Esophagus squamous epithelium (tissue), 5 donors: ENCODE results near the gene SRGAP2B. TPM values are rescaled to one million over a fixed set of nuclear protein-coding genes. Genes with fewer than 3 reads are reported as not detected.
"Not testable (repeated sequence)": the region's sequence is repeated elsewhere in the genome, so short reads cannot be mapped to it uniquely, and the experiment has no call there.

Experiments used
- DNase-seq: peaks from one replicate; lab custom pipeline; 2025; lab: John Stamatoyannopoulos, UW
- H3K27ac ChIP-seq, 4 donors: fragments of 200-600 bp; sonication (generic); one replicate each; pipeline ENCODE4 v1.5.1; 2016 to 2019; ENCODE audit warnings: mild to moderate bottlenecking in 1 of 4
- H3K27me3 ChIP-seq, 4 donors: fragments of 200-600 bp; sonication (generic); 1 replicate in 3 of 4; 2 replicates in 1 of 4; pipeline versions ENCODE4 v1.5.1 to v1.6.0; 2017 to 2021; ENCODE audit warnings: antibody characterized with exemption in 1 of 4
- H3K36me3 ChIP-seq, 3 donors: fragments of 200-600 bp; sonication (generic); one replicate each; pipeline ENCODE4 v1.5.1; 2016 to 2019
- H3K4me1 ChIP-seq, 3 donors: fragments of 200-600 bp; sonication (generic); one replicate each; pipeline ENCODE4 v1.5.1; 2017 to 2019
- H3K4me3 ChIP-seq, 4 donors: fragments of 200-600 bp; sonication (generic); 1 replicate in 3 of 4; 2 replicates in 1 of 4; pipeline ENCODE4 v1.5.1; 2016 to 2019; ENCODE audit warnings: mild to moderate bottlenecking in 2 of 4, moderate library complexity in 1 of 4
- H3K9me3 ChIP-seq, 3 donors: fragments of 200-600 bp; sonication (generic); one replicate each; pipeline ENCODE4 v1.5.1; 2016 to 2019
- WGBS, 2 donors: methylation state at CpG; one replicate each; pipeline ENCODE4 v1.1.5; 2018; 5-methylcytosine and 5-hydroxymethylcytosine counted together
- intact Hi-C: fragments of 100-400 bp; cut with DNase I; formaldehyde crosslinking; loops from one replicate; pipeline ENCODE4 v1.15.0; 2022
- total RNA-seq, 4 donors: library from RNA; depleted of rRNA; stranded (reverse); fragments of >200 nt; gene quantifications; one replicate each; pipeline ENCODE4 v1.1.0, GENCODE V29; 2016
- donor health status: DM: yes; HTN: yes; CAD: no.

SRGAP2B gene
- total RNA-seq, 4 donors from 2014 or later: 9.1 to 13.7 (median 12.9) TPM

GRCh38 chr1:145115587-145116493, 20.7 kb upstream of the SRGAP2B start:
- DNase-seq, H3K4me1 ChIP-seq, intact Hi-C loops, H3K4me3 ChIP-seq, H3K36me3 ChIP-seq, H3K27me3 ChIP-seq, H3K9me3 ChIP-seq, H3K27ac ChIP-seq: not testable (repeated sequence)
- no CpG with 5 or more reads among the region's 6 CpGs for WGBS, 2 donors

DNA sequence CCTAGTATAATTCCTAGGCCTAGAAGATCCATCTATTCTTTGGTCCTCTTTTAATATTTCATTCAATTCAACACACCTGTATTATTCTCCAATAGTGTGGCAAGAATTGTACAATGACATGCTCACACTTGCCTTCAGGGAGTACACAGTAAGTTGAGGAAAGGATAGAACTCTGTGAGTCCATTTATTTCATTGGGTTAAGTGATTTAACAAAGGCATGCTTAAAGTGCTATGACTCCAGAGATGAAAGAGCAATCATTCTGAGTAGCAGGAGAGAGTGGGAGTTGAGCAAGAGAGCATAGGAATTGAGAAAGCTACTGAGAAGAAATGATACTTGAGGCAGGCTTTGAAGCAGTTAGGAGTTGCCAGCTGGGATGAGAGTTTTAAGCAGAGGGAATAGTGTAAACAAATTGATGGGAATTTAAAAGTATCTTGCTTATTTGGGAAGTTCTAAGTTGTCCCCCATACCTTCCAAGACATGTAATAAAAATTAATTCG, 19.5 kb upstream of the SRGAP2B start:
- H3K4me1 ChIP-seq: not testable (repeated sequence)

DNA sequence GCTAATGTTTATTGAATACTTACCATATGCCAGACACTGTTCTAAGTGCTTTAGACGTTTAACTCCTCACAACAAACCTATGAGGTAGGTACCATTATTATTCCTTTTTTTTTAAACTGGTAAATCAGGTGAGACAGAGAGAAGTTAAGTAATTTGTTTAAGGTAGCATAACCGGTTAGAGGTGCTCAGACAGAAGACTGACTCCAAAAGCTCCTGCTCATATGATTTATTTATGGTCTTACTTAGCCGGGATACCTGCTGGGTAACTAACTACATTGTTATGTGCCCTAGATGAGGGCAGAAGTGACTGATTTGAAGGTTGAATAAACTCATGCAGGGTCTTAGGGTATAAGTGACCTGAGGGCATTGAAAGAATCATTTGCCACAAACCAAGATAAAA, 17.6 kb upstream of the SRGAP2B start:
- WGBS, 2 donors: no CpG with 5 or more reads among the region's 3 CpGs
- H3K36me3 ChIP-seq, H3K4me3 ChIP-seq, H3K9me3 ChIP-seq, H3K27ac ChIP-seq, H3K27me3 ChIP-seq, DNase-seq, H3K4me1 ChIP-seq, intact Hi-C loops: not testable (repeated sequence)

More for the DNA sequence above, 19.5 kb upstream of the SRGAP2B start:
- H3K9me3 ChIP-seq, H3K27ac ChIP-seq, intact Hi-C loops, H3K36me3 ChIP-seq, H3K4me3 ChIP-seq, DNase-seq, H3K27me3 ChIP-seq: not testable (repeated sequence)
- WGBS, 2 donors: no CpG with 5 or more reads among the region's 1 CpG

DNA sequence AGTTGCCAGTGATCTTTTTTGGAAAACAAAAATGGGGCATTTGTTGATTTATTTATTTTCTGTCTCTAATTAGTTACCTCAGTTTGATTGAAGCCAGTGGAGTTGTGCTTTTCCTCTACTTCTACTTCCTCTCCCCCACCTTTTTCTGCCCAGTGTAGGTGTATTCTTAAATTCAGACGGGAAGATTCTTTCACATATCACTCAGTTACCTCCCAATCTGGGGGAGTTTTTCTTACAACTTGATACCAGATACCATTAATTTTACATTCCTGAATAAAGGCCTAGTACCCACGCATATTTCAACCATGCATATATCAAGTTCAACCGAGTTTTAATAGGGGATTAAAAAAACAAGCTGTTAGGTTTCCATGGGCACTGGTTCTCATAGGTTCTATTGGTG, 16.5 kb upstream of the SRGAP2B start:
- intact Hi-C loops, H3K27me3 ChIP-seq, H3K9me3 ChIP-seq, H3K4me1 ChIP-seq, DNase-seq, H3K27ac ChIP-seq, H3K4me3 ChIP-seq, H3K36me3 ChIP-seq: not testable (repeated sequence)
- no CpG with 5 or more reads among the region's 3 CpGs for WGBS, 2 donors

DNA sequence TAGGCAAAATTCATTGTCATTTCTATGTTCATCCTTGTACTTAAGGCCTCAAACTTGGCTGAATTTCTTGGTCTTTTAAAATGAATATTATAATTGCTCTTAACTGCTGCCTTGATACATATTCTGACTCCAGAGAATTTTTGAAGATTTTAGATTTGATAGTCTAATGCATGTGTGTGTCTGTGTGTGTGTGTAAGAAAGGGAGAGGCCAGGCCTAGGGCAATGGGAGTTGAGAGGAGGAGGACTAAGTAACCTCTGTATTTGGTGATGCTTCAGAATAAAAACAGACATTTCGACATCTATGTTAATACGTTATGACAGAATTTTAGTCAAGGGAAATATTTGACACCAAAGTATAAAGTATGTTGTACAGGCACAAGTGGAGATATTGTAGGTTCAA, 8.2 kb upstream of the SRGAP2B start:
- H3K4me1 ChIP-seq, DNase-seq, H3K27me3 ChIP-seq, H3K36me3 ChIP-seq, H3K9me3 ChIP-seq, intact Hi-C loops, H3K4me3 ChIP-seq, H3K27ac ChIP-seq: not testable (repeated sequence)
- WGBS, 2 donors: no CpG with 5 or more reads among the region's 2 CpGs

DNA sequence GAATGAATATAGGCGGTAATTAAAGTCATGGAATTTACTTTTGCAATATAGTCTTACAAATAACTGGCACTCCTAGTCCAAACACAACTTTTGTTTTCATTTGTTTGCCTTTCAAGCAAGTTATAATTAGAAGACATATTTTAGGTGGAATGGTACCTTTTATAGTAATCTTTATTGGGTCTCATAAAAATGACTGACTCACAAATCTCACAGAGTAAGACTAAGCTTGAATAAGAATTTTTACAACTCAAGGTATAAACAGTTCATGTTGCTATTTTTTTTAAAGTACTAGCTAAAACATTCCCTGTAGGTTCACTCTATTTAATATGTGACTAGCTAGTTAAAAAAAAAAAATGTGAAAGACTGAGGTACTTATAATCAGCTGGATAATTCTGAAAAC, 6.6 kb upstream of the SRGAP2B start:
- H3K36me3 ChIP-seq, H3K9me3 ChIP-seq, DNase-seq, H3K4me1 ChIP-seq, H3K4me3 ChIP-seq, H3K27me3 ChIP-seq, H3K27ac ChIP-seq, intact Hi-C loops: not testable (repeated sequence)
- no CpG with 5 or more reads among the region's 1 CpG for WGBS, 2 donors

DNA sequence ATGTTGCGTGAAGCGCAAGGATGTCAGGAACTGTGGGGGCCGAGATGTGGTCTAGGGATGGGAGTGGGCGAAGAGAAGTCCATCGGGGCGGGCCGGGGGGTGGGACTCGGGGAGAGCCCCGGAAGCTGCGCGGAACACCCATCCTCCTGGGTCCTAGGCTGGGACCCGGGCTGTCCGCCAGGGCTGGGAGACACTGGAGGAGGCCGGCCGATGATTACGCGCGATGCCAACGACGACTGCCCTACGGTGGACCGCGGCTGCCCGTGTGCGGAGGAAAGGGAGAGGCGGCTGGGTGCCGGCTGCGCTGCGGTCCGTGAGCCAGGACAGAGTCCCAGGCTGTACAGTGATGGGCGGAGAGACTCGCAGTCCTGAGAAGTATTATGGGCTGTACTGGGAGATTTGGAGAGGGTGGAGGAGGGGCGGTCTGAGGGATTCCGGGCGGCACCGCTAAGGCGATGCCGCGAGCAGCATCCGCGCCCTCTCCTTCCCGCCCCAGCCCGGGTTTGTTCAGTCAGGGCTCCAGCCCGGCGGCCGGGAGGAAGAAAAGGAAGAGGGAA, 395 bp downstream of the SRGAP2B start:
- H3K36me3 ChIP-seq, DNase-seq, intact Hi-C loops, H3K9me3 ChIP-seq, H3K27me3 ChIP-seq, H3K4me1 ChIP-seq: not testable (repeated sequence)
- Histone ChIP-seq H3K27ac (peak overlapping the region; percentile 67 to 83 (median 73)), H3K4me3 (peak overlapping the region; percentile 23 to 63 (median 42))
- no CpG with 5 or more reads among the region's 46 CpGs for WGBS, 2 donors

DNA sequence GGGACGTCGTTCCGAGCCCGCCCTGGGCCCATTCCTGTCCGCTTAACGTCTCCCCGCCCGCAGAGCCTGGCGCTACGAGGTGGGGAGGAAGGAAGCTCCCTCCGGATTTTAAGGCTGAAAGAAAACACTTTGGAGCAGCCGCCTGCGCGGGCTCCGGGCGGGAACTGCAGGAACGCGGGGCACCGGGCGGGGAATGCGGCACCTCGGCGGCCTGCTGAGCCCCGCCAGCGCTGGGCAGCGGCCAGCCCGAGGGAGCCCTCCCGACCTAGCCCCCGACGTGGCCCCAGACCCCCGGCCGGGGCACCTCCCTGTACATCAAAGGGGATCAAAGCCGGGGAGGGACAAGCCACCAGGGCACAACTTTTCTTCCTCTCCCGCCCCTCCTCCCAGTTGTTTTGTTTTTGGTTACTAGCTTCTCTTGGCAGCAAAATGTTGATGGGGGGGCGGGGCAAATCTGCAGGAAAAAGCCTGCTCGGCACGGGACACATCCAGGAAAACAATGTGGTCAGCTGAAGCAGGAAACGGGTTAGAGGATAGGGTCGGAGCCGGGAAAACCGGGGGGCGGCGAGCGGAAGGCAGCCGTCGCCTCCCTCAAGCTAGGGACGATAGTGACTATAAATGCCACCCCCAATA, 1.5 kb downstream of the SRGAP2B start:
- intact Hi-C loops: not testable (repeated sequence)
- peak overlapping the region in 3 of 4 donors; percentile 19 to 72 (median 20) for H3K27ac ChIP-seq

GRCh38 chr1:145082483-145083255, 12.5 kb downstream of the SRGAP2B start:
- DNase-seq, H3K27me3 ChIP-seq, H3K4me3 ChIP-seq, H3K36me3 ChIP-seq, H3K27ac ChIP-seq, intact Hi-C loops, H3K9me3 ChIP-seq, H3K4me1 ChIP-seq: not testable (repeated sequence)
- 95 to 100% methylated on average over 2 of the region's 7 CpGs for WGBS, 2 donors

More for the DNA sequence above, 1.5 kb downstream of the SRGAP2B start:
- not testable (repeated sequence) for H3K36me3 ChIP-seq, H3K9me3 ChIP-seq, H3K27me3 ChIP-seq, DNase-seq, H3K4me1 ChIP-seq
- H3K4me3 ChIP-seq: peak overlapping the region in 3 of 4 donors; percentile 31 to 67 (median 38)
- WGBS, 2 donors: no CpG with 5 or more reads among the region's 47 CpGs

GRCh38 chr1:145080193-145080592, 14.9 kb downstream of the SRGAP2B start:
- intact Hi-C loops, H3K27ac ChIP-seq, H3K9me3 ChIP-seq, H3K4me3 ChIP-seq, H3K4me1 ChIP-seq, H3K27me3 ChIP-seq, DNase-seq, H3K36me3 ChIP-seq: not testable (repeated sequence)
- WGBS, 2 donors: 90 to 100% methylated on average over 2 of the region's 3 CpGs

DNA sequence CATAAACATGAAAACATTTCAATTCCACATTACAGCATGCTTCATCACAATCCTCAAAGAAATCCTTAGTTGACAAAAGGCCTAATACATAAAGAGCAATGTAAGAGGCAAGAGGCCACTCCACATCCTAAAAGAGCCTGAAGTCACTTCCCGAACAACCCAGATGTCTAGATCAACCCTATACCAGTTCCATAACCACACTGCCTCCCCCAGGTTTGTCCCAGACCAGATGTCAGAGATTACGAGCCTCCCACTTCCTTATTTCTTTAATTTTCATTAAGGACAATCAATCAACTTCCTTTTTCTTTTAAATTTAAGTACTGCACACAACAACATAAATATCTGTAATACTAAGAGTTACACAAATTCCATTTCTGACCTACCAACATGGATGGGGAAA, 15.4 kb downstream of the SRGAP2B start:
- H3K4me3 ChIP-seq, H3K27ac ChIP-seq, H3K27me3 ChIP-seq, H3K4me1 ChIP-seq, intact Hi-C loops, H3K9me3 ChIP-seq, H3K36me3 ChIP-seq, DNase-seq: not testable (repeated sequence)
- 77 to 80% methylated on average over 2 of the region's 2 CpGs for WGBS, 2 donors

DNA sequence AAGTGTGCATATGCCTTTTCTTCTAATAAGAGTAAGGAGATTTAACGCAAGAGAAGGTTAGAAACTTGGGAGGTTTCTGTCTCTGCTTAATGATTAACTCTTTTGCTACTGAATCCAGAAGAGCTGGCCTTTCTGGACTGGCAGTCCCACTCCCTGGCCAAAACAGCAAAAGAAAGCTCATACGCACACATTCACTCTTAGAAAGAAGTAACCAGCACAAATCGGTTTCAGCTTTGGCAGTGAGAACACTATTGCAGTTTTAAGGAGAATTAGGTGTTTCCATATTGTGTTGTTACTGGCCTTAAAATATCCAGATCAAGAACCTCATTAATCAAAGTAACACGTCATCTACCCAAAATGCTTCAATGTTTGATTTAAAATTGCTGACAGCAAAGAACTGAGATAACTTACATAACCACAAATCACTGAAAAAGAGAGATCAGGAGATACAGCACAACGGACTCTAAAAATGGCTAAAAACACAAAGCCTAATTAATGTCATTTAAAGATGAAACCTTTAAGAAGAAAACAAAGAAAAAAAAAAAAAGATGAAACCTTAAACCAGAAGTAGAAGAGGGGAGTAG, 16.2 kb downstream of the SRGAP2B start:
- H3K36me3 ChIP-seq, DNase-seq, intact Hi-C loops, H3K27me3 ChIP-seq, H3K27ac ChIP-seq, H3K4me1 ChIP-seq, H3K4me3 ChIP-seq, H3K9me3 ChIP-seq: not testable (repeated sequence)
- no CpG with 5 or more reads among the region's 5 CpGs for WGBS, 2 donors
